MCF 10A (cell line): ENCODE results near the gene HDGFL3. TPM values are rescaled to one million over a fixed set of nuclear protein-coding genes. Genes with fewer than 3 reads are reported as not detected.

ENCODE experiments used
- Bru-seq: library from RNA; stranded (reverse); fragments of 400-500 nt; gene quantifications from one replicate; lab custom pipeline; 2021; lab: Mats Ljungman, UMichigan
- BruChase-seq, 2 experiments: library from RNA; stranded (reverse); fragments of 400-500 nt; gene quantifications; one replicate each; lab custom pipeline; 2021; lab: Mats Ljungman, UMichigan
- BruUV-seq: library from RNA; stranded (reverse); fragments of 400-500 nt; replicated peaks from 2 replicates; lab custom pipeline; 2021; lab: Mats Ljungman, UMichigan
- CTCF ChIA-PET: fragments of 300-600 bp; sonication (Branson Sonifier 250); formaldehyde crosslinking; extraction: SDS; loops from one replicate; lab custom pipeline; 2021; ENCODE audit warnings: antibody characterized with exemption, inconsistent platforms; lab: Yijun Ruan, JAX
- POLR2A ChIA-PET: fragments of 300-600, 350-650 bp; sonication (Branson Sonifier 250); formaldehyde crosslinking; extraction: SDS; loops from one replicate; lab custom pipeline; 2020; ENCODE audit warnings: antibody characterized with exemption, inconsistent platforms; lab: Yijun Ruan, JAX
- DNase-seq: peaks from one replicate; pipeline ENCODE4 v3.0.0-alpha.2; 2018; ENCODE audit not compliant: unreplicated experiment
- H3K27ac Mint-ChIP-seq: one replicate; pipeline ENCODE4 v1.8.0; 2022; ENCODE audit warnings: mild to moderate bottlenecking, low read depth, mixed read lengths; ENCODE audit not compliant: unreplicated experiment
- H3K27me3 Mint-ChIP-seq: one replicate; pipeline ENCODE4 v1.8.0; 2022; ENCODE audit warnings: mixed read lengths; ENCODE audit not compliant: insufficient read depth, unreplicated experiment
- H3K36me3 Mint-ChIP-seq: one replicate; pipeline ENCODE4 v1.8.0; 2022; ENCODE audit warnings: mild to moderate bottlenecking, moderate library complexity, mixed read lengths; ENCODE audit not compliant: insufficient read depth, unreplicated experiment
- H3K4me1 Mint-ChIP-seq: one replicate; pipeline ENCODE4 v1.8.0; 2022; ENCODE audit warnings: mixed read lengths; ENCODE audit not compliant: insufficient read depth, unreplicated experiment
- H3K4me3 Mint-ChIP-seq: one replicate; pipeline ENCODE4 v1.8.0; 2022; ENCODE audit warnings: mild to moderate bottlenecking, moderate library complexity, mixed read lengths; ENCODE audit not compliant: unreplicated experiment
- H3K9me3 Mint-ChIP-seq: one replicate; pipeline ENCODE4 v1.8.0; 2022; ENCODE audit warnings: mixed read lengths; ENCODE audit not compliant: unreplicated experiment
- intact Hi-C: fragments of 100-400 bp; cut with micrococcal nuclease; formaldehyde crosslinking; loops from 2 replicates; pipeline ENCODE4 v1.14.1; 2022
- long read RNA-seq: library from polyadenylated mRNA; stranded (forward); transcript quantifications from one replicate; pipeline ENCODE4 v2.0.0, GENCODE V29; 2022
- total RNA-seq: library from RNA; stranded (reverse); gene quantifications from 2 replicates; pipeline ENCODE4 v1.2.3, GENCODE V29; 2022
- TF ChIP-seq, protein P1 (sequence below): fragments of 200-600 bp; IDR thresholded peaks from one replicate; pipeline ENCODE4 v1.8.0; 2022; ENCODE audit warnings: antibody characterized with exemption, mild to moderate bottlenecking; ENCODE audit not compliant: unreplicated experiment

Gene HDGFL3
- total RNA-seq (80.4 and 104 TPM in 2 replicates), Bru-seq, nascent RNA (percentile 87 among the genes with signal in this experiment), BruChase-seq, experiment 1, labeled RNA remaining after a 6-hour chase (percentile 79 among the genes with signal in this experiment), BruChase-seq, experiment 2, labeled RNA remaining after a 2-hour chase (percentile 78 among the genes with signal in this experiment)
- long read RNA-seq, full-length matches to known transcripts, result 250 of 301 reads
- long read RNA-seq, partial matches to known transcripts, result 19 of 301 reads
- long read RNA-seq, other reads (novel, unspliced or antisense), result 32 of 301 reads

GRCh38 chr15:83207660-83208366 is at the start of gene HDGFL3:
HDGFL3 (minus strand) TSS chr15:83207823; CDS start chr15:83207414, 409 bp downstream.
- peak within 1 kb of the TSS; percentile 91 for H3K27ac Mint-ChIP-seq
- no TSS peak for BruUV-seq
- CTCF ChIA-PET, result interaction anchor here (0.6 to 1.7 kb wide), 2 partner anchors 8 to 197 kb away, joined by 3 to 8 read pairs; partner anchors contain the start of gene C15orf40

GRCh38 chr15:83250781-83251180 is 43.2 kb upstream of the HDGFL3 start:
- ChIA-PET CTCF (interaction anchor here (5.2 to 11.0 kb wide), 2 partner anchors 130 to 186 kb away, joined by 114 to 234 read pairs; no protein-coding TSS in a partner anchor), POLR2A (interaction anchor here (0.7 to 5.7 kb wide), 11 partner anchors 11 to 186 kb away, joined by 3 to 45 read pairs (median 4); no protein-coding TSS in a partner anchor)
- H3K4me1 Mint-ChIP-seq, result peaks cover 27% of the 10 kb centered on the region
- no peaks in the 10 kb centered on the region for H3K27me3 Mint-ChIP-seq
- peak overlapping the region; percentile 24 for H3K4me3 Mint-ChIP-seq
- DNase-seq, result peak; percentile 56
- no peaks in the 10 kb centered on the region for H3K9me3 Mint-ChIP-seq
- peaks cover 31% of the 10 kb centered on the region for H3K36me3 Mint-ChIP-seq
- no TSS peak for BruUV-seq
- H3K27ac Mint-ChIP-seq, result peak overlapping the region; percentile 56
- TF ChIP-seq, protein P1, sequence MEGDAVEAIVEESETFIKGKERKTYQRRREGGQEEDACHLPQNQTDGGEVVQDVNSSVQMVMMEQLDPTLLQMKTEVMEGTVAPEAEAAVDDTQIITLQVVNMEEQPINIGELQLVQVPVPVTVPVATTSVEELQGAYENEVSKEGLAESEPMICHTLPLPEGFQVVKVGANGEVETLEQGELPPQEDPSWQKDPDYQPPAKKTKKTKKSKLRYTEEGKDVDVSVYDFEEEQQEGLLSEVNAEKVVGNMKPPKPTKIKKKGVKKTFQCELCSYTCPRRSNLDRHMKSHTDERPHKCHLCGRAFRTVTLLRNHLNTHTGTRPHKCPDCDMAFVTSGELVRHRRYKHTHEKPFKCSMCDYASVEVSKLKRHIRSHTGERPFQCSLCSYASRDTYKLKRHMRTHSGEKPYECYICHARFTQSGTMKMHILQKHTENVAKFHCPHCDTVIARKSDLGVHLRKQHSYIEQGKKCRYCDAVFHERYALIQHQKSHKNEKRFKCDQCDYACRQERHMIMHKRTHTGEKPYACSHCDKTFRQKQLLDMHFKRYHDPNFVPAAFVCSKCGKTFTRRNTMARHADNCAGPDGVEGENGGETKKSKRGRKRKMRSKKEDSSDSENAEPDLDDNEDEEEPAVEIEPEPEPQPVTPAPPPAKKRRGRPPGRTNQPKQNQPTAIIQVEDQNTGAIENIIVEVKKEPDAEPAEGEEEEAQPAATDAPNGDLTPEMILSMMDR, result no peak
- intact Hi-C loops, result no loop called here

More at GRCh38 chr15:83207660-83208366, at the start of gene HDGFL3:
- Mint-ChIP-seq H3K9me3 (no peaks in the 10 kb centered on the region), H3K4me1 (peaks cover 32% of the 10 kb centered on the region), H3K27me3 (no peaks in the 10 kb centered on the region), H3K36me3 (no peaks in the 10 kb centered on the region), H3K4me3 (no peak within 1 kb of the TSS)
- intact Hi-C loops, result loop anchor here (1.0 kb wide), 1 partner anchor 141 kb away; the partner anchor contains the start of gene BTBD1
- POLR2A ChIA-PET, result interaction anchor here (0.6 to 1.3 kb wide), 4 partner anchors 11 to 141 kb away, joined by 3 to 5 read pairs (median 5); partner anchors contain the start of gene BTBD1
- TF ChIP-seq, protein P1, result peak; percentile 19
- DNase-seq, result peak; percentile 60

- POLR2A ChIA-PET, result interaction anchor here (0.7 to 5.7 kb wide), 11 partner anchors 30 to 312 kb away, joined by 3 to 45 read pairs (median 5); no protein-coding TSS in a partner anchor
- H3K9me3 Mint-ChIP-seq, result no peaks in the 10 kb centered on the region
- CTCF ChIA-PET, result interaction anchor here (0.6 to 11.0 kb wide), 43 partner anchors 12 to 633 kb away, joined by 3 to 234 read pairs (median 5); no protein-coding TSS in a partner anchor
- no peak overlapping the region for H3K27ac Mint-ChIP-seq
- TF ChIP-seq, protein P1, result no peak
- DNase-seq, result no peak
- H3K27me3 Mint-ChIP-seq, result no peaks in the 10 kb centered on the region
- BruUV-seq, result no TSS peak
- peaks cover 27% of the 10 kb centered on the region for H3K4me1 Mint-ChIP-seq
- H3K36me3 Mint-ChIP-seq, result peaks cover 13% of the 10 kb centered on the region
- H3K4me3 Mint-ChIP-seq, result no peak overlapping the region
- intact Hi-C loops, result loop anchor here (2.0 to 10.0 kb wide), 2 partner anchors 132 to 786 kb away; no protein-coding TSS in a partner anchor
Observed at GRCh38 chr15:83249030-83249343, 41.4 kb upstream of the HDGFL3 start.
